SK-N-SH (cell line): ENCODE measurements around the gene NCAM2. TPM values are rescaled to one million over a fixed set of nuclear protein-coding genes. Genes with fewer than 3 reads are reported as not detected.
A peak's percentile ranks its signal among the peaks of the same experiment; 100 is the strongest.

Experiments used
- CTCF ChIA-PET: fragments of 300-600, 350-600 bp; formaldehyde crosslinking; extraction: SDS; loops from one replicate; lab custom pipeline; 2021; lab: Yijun Ruan, JAX
- POLR2A ChIA-PET: fragments of 350-600 bp; sonication (Branson Sonifier 250); formaldehyde crosslinking; extraction: SDS; loops from one replicate; lab custom pipeline; 2020; ENCODE audit warnings: antibody characterized with exemption, inconsistent platforms; lab: Yijun Ruan, JAX
- DNase-seq: peaks from one replicate; pipeline ENCODE4 v3.0.0; 2012
- H2AFZ ChIP-seq: fragments of 200-600 bp; sonication (generic); 2 replicates; pipeline ENCODE4 v1.8.1; 2016; ENCODE audit warnings: antibody characterized with exemption, mild to moderate bottlenecking, low read depth
- H3F3A ChIP-seq: fragments of 200-600 bp; sonication (generic); replicated peaks from 2 replicates; pipeline ENCODE3; 2016; ENCODE audit warnings: antibody characterized with exemption, mild to moderate bottlenecking; ENCODE audit not compliant: insufficient read depth
- H3K27ac ChIP-seq, 2 experiments: fragments of 200-500 bp in 1 of 2; fragments of 200-600 bp in 1 of 2; sonication (Bioruptor generic) in 1 of 2; sonication (generic), shearing (Covaris generic) in 1 of 2; 2 replicates each; pipeline versions ENCODE4 v1.5.1 to v1.6.1; 2014 to 2016; ENCODE audit warnings: low read depth in 2 of 2, inconsistent platforms in 1 of 2, low read length in 1 of 2, mild to moderate bottlenecking in 1 of 2, mixed read lengths in 1 of 2
- H3K27me3 ChIP-seq: fragments of 200-600 bp; sonication (generic), shearing (Covaris generic); 2 replicates; pipeline ENCODE4 v1.6.1; 2016; ENCODE audit warnings: mixed run types; ENCODE audit not compliant: insufficient read depth
- H3K36me3 ChIP-seq, 2 experiments: fragments of 200-500 bp in 1 of 2; fragments of 200-600 bp in 1 of 2; sonication (Bioruptor generic) in 1 of 2; sonication (generic) in 1 of 2; replicated peaks in 1 of 2; 2 replicates each; pipeline versions ENCODE3 to v1.5.1; 2014 to 2016; ENCODE audit warnings: low read length in 1 of 2, mild to moderate bottlenecking in 1 of 2; ENCODE audit not compliant: insufficient read depth in 2 of 2, control insufficient read depth in 1 of 2
- H3K4me1 ChIP-seq, 2 experiments: fragments of 200-500 bp in 1 of 2; fragments of 200-600 bp in 1 of 2; sonication (Bioruptor generic) in 1 of 2; sonication (generic), shearing (Covaris generic) in 1 of 2; 2 replicates each; pipeline versions ENCODE4 v1.5.1 to v1.6.1; 2014 to 2016; ENCODE audit warnings: low read depth in 1 of 2, low read length in 1 of 2, mixed run types in 1 of 2; ENCODE audit not compliant: insufficient read depth in 2 of 2, control insufficient read depth in 1 of 2
- H3K4me2 ChIP-seq: fragments of 200-600 bp; sonication (generic), shearing (Covaris generic); 2 replicates; pipeline ENCODE4 v1.6.1; 2017; ENCODE audit warnings: mixed run types
- H3K4me3 ChIP-seq, 2 experiments: fragments of 200-500 bp in 1 of 2; fragments of 200-600 bp in 1 of 2; sonication (Bioruptor generic) in 1 of 2; sonication (generic), shearing (Covaris generic) in 1 of 2; 2 replicates each; pipeline versions ENCODE4 v1.5.1 to v1.8.1; 2014 to 2016; ENCODE audit warnings: low read depth in 2 of 2, inconsistent platforms in 1 of 2, low read length in 1 of 2, mild to moderate bottlenecking in 1 of 2, mixed read lengths in 1 of 2, moderate library complexity in 1 of 2
- H3K79me2 ChIP-seq: fragments of 200-600 bp; sonication (generic); 2 replicates; pipeline ENCODE4 v1.8.1; 2017; ENCODE audit warnings: mild to moderate bottlenecking; ENCODE audit not compliant: insufficient read depth
- H3K9ac ChIP-seq: fragments of 200-600 bp; sonication (generic); 2 replicates; pipeline ENCODE4 v1.6.1; 2017; ENCODE audit warnings: mixed run types
- H3K9me2 ChIP-seq: fragments of 200-600 bp; sonication (generic); 2 replicates; pipeline ENCODE4 v1.6.1; 2017; ENCODE audit warnings: mixed run types
- H3K9me3 ChIP-seq: fragments of 200-600 bp; sonication (generic); 2 replicates; pipeline ENCODE4 v1.6.1; 2017; ENCODE audit warnings: mixed run types, mild to moderate bottlenecking, moderate library complexity
- H4K20me1 ChIP-seq: fragments of 200-600 bp; sonication (generic); 2 replicates; pipeline ENCODE4 v1.6.1; 2017; ENCODE audit warnings: mild to moderate bottlenecking, mixed run types; ENCODE audit not compliant: insufficient read depth
- CHD2 ChIP-seq: fragments of 150-350 bp; IDR thresholded peaks from 2 replicates; pipeline ENCODE4 v1.6.1; 2018; ENCODE audit warnings: low read length; ENCODE audit not compliant: partially characterized antibody
- CTCF ChIP-seq: fragments of 200-600 bp; sonication (generic); IDR thresholded peaks from 2 replicates; pipeline ENCODE4 v1.6.1; 2017; ENCODE audit warnings: antibody characterized with exemption, mild to moderate bottlenecking, moderate library complexity
- ELF1 ChIP-seq: IDR thresholded peaks from 2 replicates; pipeline ENCODE4 v1.4.0; 2012
- EP300 ChIP-seq, 2 experiments: IDR thresholded peaks; 2 replicates each; pipeline versions ENCODE4 v1.4.0 to v1.6.1; 2012; ENCODE audit warnings: borderline replicate concordance in 1 of 2, low read depth in 1 of 2, low read length in 1 of 2
- FOSL2 ChIP-seq: IDR thresholded peaks from 2 replicates; pipeline ENCODE4 v1.4.0; 2012; ENCODE audit warnings: low read depth, mild to moderate bottlenecking, moderate library complexity, borderline replicate concordance
- FOXJ3 ChIP-seq: sonication (generic); formaldehyde crosslinking; IDR thresholded peaks from 2 replicates; pipeline ENCODE4 v1.5.1; 2020; ENCODE audit warnings: mild to moderate bottlenecking, missing genetic modification reagents
- GABPA ChIP-seq: IDR thresholded peaks from 2 replicates; pipeline ENCODE4 v1.4.0; 2012; ENCODE audit warnings: low read depth, mild to moderate bottlenecking
- GATA2 ChIP-seq: sonication (generic); formaldehyde crosslinking; IDR thresholded peaks from 2 replicates; pipeline ENCODE4 v1.5.0; 2020; ENCODE audit warnings: mild to moderate bottlenecking, missing genetic modification reagents
- IRF3 ChIP-seq: fragments of 150-350 bp; IDR thresholded peaks from 2 replicates; pipeline ENCODE4 v1.6.1; 2016; ENCODE audit warnings: mild to moderate bottlenecking, low read depth, low read length
- JUND ChIP-seq: IDR thresholded peaks from 2 replicates; pipeline ENCODE4 v1.4.0; 2012
- NFIC ChIP-seq: IDR thresholded peaks from 2 replicates; pipeline ENCODE4 v1.4.0; 2012; ENCODE audit warnings: borderline replicate concordance
- PBX3 ChIP-seq: IDR thresholded peaks from 2 replicates; pipeline ENCODE4; 2012
- POLR2AphosphoS5 ChIP-seq: IDR thresholded peaks from 2 replicates; pipeline ENCODE4 v1.6.1; 2012; ENCODE audit warnings: low read depth, low read length
- RAD21 ChIP-seq: IDR thresholded peaks from 2 replicates; pipeline ENCODE4 v1.6.1; 2012; ENCODE audit warnings: mild to moderate bottlenecking, low read length
- RCOR1 ChIP-seq: fragments of 150-350 bp; IDR thresholded peaks from 2 replicates; pipeline ENCODE4 v1.6.1; 2017; ENCODE audit warnings: antibody characterized with exemption, low read length
- RXRA ChIP-seq: IDR thresholded peaks from 2 replicates; pipeline ENCODE4 v1.4.0; 2012; ENCODE audit warnings: low read depth, mild to moderate bottlenecking, borderline replicate concordance
- SMC3 ChIP-seq: IDR thresholded peaks from 2 replicates; pipeline ENCODE4 v1.6.1; 2012; ENCODE audit warnings: low read depth, low read length, improper control_type of control experiment
- TCF12 ChIP-seq: IDR thresholded peaks from 2 replicates; pipeline ENCODE4 v1.4.0; 2012
- TEAD4 ChIP-seq: IDR thresholded peaks from 2 replicates; pipeline ENCODE4 v1.4.0; 2012; ENCODE audit warnings: mild to moderate bottlenecking, borderline replicate concordance; ENCODE audit not compliant: insufficient read depth
- YY1 ChIP-seq: IDR thresholded peaks from 2 replicates; pipeline ENCODE4 v1.4.0; 2012; ENCODE audit warnings: low read depth, mild to moderate bottlenecking
- WGBS: methylation state at CpG from one replicate; pipeline ENCODE4 v1.1.6; 2017; ENCODE audit warnings: low lambda C conversion rate; 5-methylcytosine and 5-hydroxymethylcytosine counted together
- polyA plus RNA-seq, 3 experiments: library from polyadenylated mRNA; depleted of rRNA; stranded (reverse); fragments of >200 nt; gene quantifications; 2 replicates each; pipeline ENCODE4 v1.2.3, GENCODE V29; 2012

Gene NCAM2
- polyA plus RNA-seq, 1 of the 3 experiments (the other 2 are of a cell fraction) = 2.1 TPM

- TF ChIP-seq NFIC (no peak), POLR2AphosphoS5 (no peak), GATA2 (CRISPR knock-in tag) (no peak), IRF3 (no peak), TCF12 (no peak), PBX3 (no peak), CTCF (no peak), RXRA (no peak), TEAD4 (no peak)
- H3F3A ChIP-seq = no peaks in the 10 kb centered on the region
- H3K4me1 ChIP-seq = peaks cover 0 to 6% of the 10 kb centered on the region in 2 experiments; a peak in 2 of 4 replicates
- ChIA-PET CTCF (no interaction called here), POLR2A (no interaction called here)
- H3K9me2 ChIP-seq = no peaks in the 10 kb centered on the region
- 65% methylated on average over 4 of the region's 4 CpGs for WGBS
- no peaks in the 10 kb centered on the region for H3K36me3 ChIP-seq
- H3K4me3 ChIP-seq = no peak overlapping the region
- H3K4me2 ChIP-seq = no peak overlapping the region
- H3K27ac ChIP-seq = no peak overlapping the region
- H3K9me3 ChIP-seq = no peaks in the 10 kb centered on the region
- H3K27me3 ChIP-seq = no peaks in the 10 kb centered on the region
- H2AFZ ChIP-seq = no peak overlapping the region
- no peaks in the 10 kb centered on the region for H4K20me1 ChIP-seq
- no peaks in the 10 kb centered on the region for H3K79me2 ChIP-seq
- DNase-seq = no peak
- H3K9ac ChIP-seq = no peak overlapping the region
Measured at GRCh38 chr21:21286170-21286798, 288.1 kb downstream of the NCAM2 start.

GRCh38 chr21:21290751-21291150, 292.5 kb downstream of the NCAM2 start:
- Histone ChIP-seq H3K9me3 (no peaks in the 10 kb centered on the region), H3K27me3 (no peaks in the 10 kb centered on the region), H2AFZ (no peak overlapping the region), H3K79me2 (no peaks in the 10 kb centered on the region), H3K27ac (peak overlapping the region in 1 of 2 experiments; percentile 67; a peak in 2 of 4 replicates), H3K36me3 (no peaks in the 10 kb centered on the region), H3K9me2 (peaks cover 3% of the 10 kb centered on the region; the same call in 1 of the 2 replicates), H3K4me3 (no peak overlapping the region), H3K9ac (no peak overlapping the region), H3F3A (no peaks in the 10 kb centered on the region), H4K20me1 (no peaks in the 10 kb centered on the region), H3K4me2 (no peak overlapping the region), H3K4me1 (peaks cover 0 to 6% of the 10 kb centered on the region in 2 experiments; a peak in 2 of 4 replicates)
- no peak for TF ChIP-seq RXRA
- no peak for TF ChIP-seq SMC3
- 0 out of 2 replicates have a peak, but pooled peaks have one; percentile 46 for TF ChIP-seq FOXJ3
- no peak for TF ChIP-seq NFIC
- no peak for TF ChIP-seq YY1
- no peak for TF ChIP-seq ELF1
- peak; percentile 71; the same call in 1 of the 2 replicates for TF ChIP-seq RCOR1
- no peak for TF ChIP-seq FOSL2
- TF ChIP-seq RAD21 = peak; percentile 27; the same call in 1 of the 2 replicates
- peak in 1 of 2 experiments; percentile 70; a peak in 2 of 4 replicates for TF ChIP-seq EP300 (IDR thresholded peaks at IDR 0.05; ENCODE audit: borderline replicate concordance in 1 of 2, low read depth in 1 of 2, low read length in 1 of 2)
- TF ChIP-seq CHD2 = peak; percentile 53
- TF ChIP-seq JUND = no peak
- no peak for TF ChIP-seq GABPA
- peak; percentile 80 for TF ChIP-seq GATA2 (CRISPR knock-in tag)
- no peak for TF ChIP-seq TCF12
- peak; percentile 21 for DNase-seq
- ChIA-PET POLR2A (no interaction called here), CTCF (no interaction called here)
- 50% methylated on average over 4 of the region's 4 CpGs for WGBS
